Measurements from ENCODE around the gene RTN3. TPM values are rescaled to one million over a fixed set of nuclear protein-coding genes. Genes with fewer than 3 reads are reported as not detected.
"Not testable (repeated sequence)": the region's sequence is repeated elsewhere in the genome, so short reads cannot be mapped to it uniquely, and the experiment has no call there.

Gene RTN3
- polyA plus RNA-seq, 3 donors, result 123 to 341 (median 232) TPM

GRCh38 chr11:63683133-63683991, 2.1 kb downstream of the RTN3 start:
- Mint-ChIP-seq H3K4me1 (peaks cover 64% of the 10 kb centered on the region), H3K36me3 (peaks cover 4 to 5% of the 10 kb centered on the region in 2 donors), H3K27ac (peak overlapping the region; percentile 62 to 95 (median 87)), H3K4me3 (peak overlapping the region; percentile 97), H3K27me3 (ENCODE audit: low read depth in 3 of 3) (peaks cover 0 to 3% (median 0%) of the 10 kb centered on the region in 3 donors), H3K9me3 (peaks cover 0 to 2% (median 0%) of the 10 kb centered on the region in 7 donors)
- peaks cover 63% of the 10 kb centered on the region for H4K20me1 ChIP-seq (ENCODE audit: insufficient read depth, low read length)
- H3K27ac ChIP-seq (ENCODE audit: low read depth in 1 of 2, low read length in 2 of 2), result peak overlapping the region in 1 of 2 donors; percentile 96
- H3K36me3 ChIP-seq (replicated peaks in 1 of 2; ENCODE audit: control insufficient read depth in 1 of 2, insufficient read depth in 2 of 2, low read length in 2 of 2), result no peaks in the 10 kb centered on the region
- H3K9me3 ChIP-seq (replicated peaks in 1 of 2; ENCODE audit: control insufficient read depth in 1 of 2, insufficient read depth in 1 of 2, low read length in 2 of 2), result no peaks in the 10 kb centered on the region
- DNase-seq, result peak in 2 of 3 donors; percentile 12 to 32
- H3K4me2 ChIP-seq (replicated peaks; ENCODE audit: extremely low read depth, low read length, poor library complexity, severe bottlenecking), result peak overlapping the region; percentile 89
- no peaks in the 10 kb centered on the region for H3K27me3 ChIP-seq (ENCODE audit: control insufficient read depth in 2 of 2, insufficient read depth in 2 of 2, low read length in 2 of 2)
- H3K4me3 ChIP-seq (replicated peaks in 1 of 3; ENCODE audit: low read depth in 2 of 3, low read length in 3 of 3), result peak overlapping the region; percentile 84 to 92 (median 92)
- H3K79me2 ChIP-seq (ENCODE audit: insufficient read depth, low read length), result peaks cover 74% of the 10 kb centered on the region
- H3K9ac ChIP-seq (ENCODE audit: insufficient read depth, low read length, poor library complexity, severe bottlenecking), result peak overlapping the region; percentile 94
- H3K4me1 ChIP-seq (ENCODE audit: control insufficient read depth in 1 of 2, insufficient read depth in 2 of 2, low read length in 2 of 2), result peaks cover 61 to 68% of the 10 kb centered on the region in 2 donors
- no peak overlapping the region for H2AFZ ChIP-seq (ENCODE audit: insufficient read depth, low read depth, low read length, poor library complexity, severe bottlenecking)
- TF ChIP-seq CTCF (IDR thresholded peaks at IDR 0.05), result no peak
- 0% methylated on average over 1 of the region's 8 CpGs for WGBS (ENCODE audit: insufficient coverage)
- intact Hi-C loops (cut with micrococcal nuclease), result no loop called here

GRCh38 chr11:63685158-63685721, 3.9 kb downstream of the RTN3 start:
- H2AFZ ChIP-seq (ENCODE audit: insufficient read depth, low read depth, low read length, poor library complexity, severe bottlenecking); H3K36me3 ChIP-seq (replicated peaks in 1 of 2; ENCODE audit: control insufficient read depth in 1 of 2, insufficient read depth in 2 of 2, low read length in 2 of 2); H3K9me3 ChIP-seq (replicated peaks in 1 of 2; ENCODE audit: control insufficient read depth in 1 of 2, insufficient read depth in 1 of 2, low read length in 2 of 2); H3K27me3 ChIP-seq (ENCODE audit: control insufficient read depth in 2 of 2, insufficient read depth in 2 of 2, low read length in 2 of 2); H3K36me3 Mint-ChIP-seq; intact Hi-C loops (cut with micrococcal nuclease); H3K27me3 Mint-ChIP-seq (ENCODE audit: low read depth in 3 of 3); H3K9me3 Mint-ChIP-seq: not testable (repeated sequence)
- Histone ChIP-seq H3K4me1 (ENCODE audit: control insufficient read depth in 1 of 2, insufficient read depth in 2 of 2, low read length in 2 of 2) (peaks cover 73 to 87% of the 10 kb centered on the region in 2 donors), H3K4me2 (replicated peaks; ENCODE audit: extremely low read depth, low read length, poor library complexity, severe bottlenecking) (peak overlapping the region; percentile 77), H3K27ac (ENCODE audit: low read depth in 1 of 2, low read length in 2 of 2) (peak overlapping the region; percentile 36 to 81), H4K20me1 (ENCODE audit: insufficient read depth, low read length) (peaks cover 82% of the 10 kb centered on the region), H3K9ac (ENCODE audit: insufficient read depth, low read length, poor library complexity, severe bottlenecking) (peak overlapping the region; percentile 42), H3K79me2 (ENCODE audit: insufficient read depth, low read length) (peaks cover 93% of the 10 kb centered on the region), H3K4me3 (replicated peaks in 1 of 3; ENCODE audit: low read depth in 2 of 3, low read length in 3 of 3) (peak overlapping the region in 2 of 3 experiments; percentile 16 to 68)
- DNase-seq, result peak; percentile 32 to 53 (median 33)
- peaks cover 83% of the 10 kb centered on the region for H3K4me1 Mint-ChIP-seq
- WGBS (ENCODE audit: insufficient coverage), result 70% methylated on average over 5 of the region's 7 CpGs
- peak overlapping the region; percentile 24 to 76 for H3K4me3 Mint-ChIP-seq
- H3K27ac Mint-ChIP-seq, result peak overlapping the region; percentile 72 to 93 (median 90)

Data from CD14-positive monocyte (primary cell).